HepG2 (cell line): ENCODE results near the gene CD151. TPM values are rescaled to one million over a fixed set of nuclear protein-coding genes. Genes with fewer than 3 reads are reported as not detected.

Source experiments
- ATAC-seq: fragments of 200-7000 bp; cut with Tn5 transposase; 3 replicates; pipeline ENCODE4 v1.9.1; 2020; ENCODE audit warnings: mild to moderate bottlenecking, moderate library complexity
- BruUV-seq: library from RNA; stranded (reverse); fragments of 400-500 nt; replicated peaks from 2 replicates; lab custom pipeline; 2021; lab: Mats Ljungman, UMichigan
- CTCF ChIA-PET: fragments of 300-600 bp; formaldehyde crosslinking; extraction: SDS; loops from one replicate; lab custom pipeline; 2021; ENCODE audit warnings: low total read pairs, inconsistent platforms, low intra/inter-chr PET ratio; lab: Yijun Ruan, JAX
- POLR2A ChIA-PET: fragments of 350-600 bp; sonication (Branson Sonifier 250); formaldehyde crosslinking; loops from one replicate; lab custom pipeline; 2020; ENCODE audit warnings: antibody characterized with exemption, inconsistent platforms; lab: Yijun Ruan, JAX
- DNase-seq: peaks from one replicate; pipeline ENCODE4 v3.0.0-alpha.2; 2015; ENCODE audit warnings: low spot score
- FAIRE-seq: peaks from 3 replicates; lab custom pipeline; 2011; peaks lifted over from hg19 to GRCh38; lab: Jason Lieb, UNC
- H2AFZ ChIP-seq: one replicate; pipeline ENCODE4 v1.6.1; 2011; ENCODE audit warnings: low read length, inconsistent platforms
- H3K27ac ChIP-seq: fragments of 300-600 bp; 3 replicates; pipeline ENCODE4 v1.8.0; 2011; ENCODE audit warnings: mixed run types, mild to moderate bottlenecking, mixed read lengths, low read length, inconsistent platforms; ENCODE audit not compliant: insufficient read depth; ENCODE audit errors: extremely low read length
- H3K27me3 ChIP-seq, 2 experiments: fragments of 200-600 bp in 1 of 2; 2 replicates in 1 of 2; 3 replicates in 1 of 2; pipeline versions ENCODE4 v1.6.0 to v1.8.0; 2011; ENCODE audit warnings: low read length in 2 of 2, mild to moderate bottlenecking in 2 of 2, moderate library complexity in 2 of 2, inconsistent platforms in 1 of 2; ENCODE audit not compliant: insufficient read depth in 2 of 2, control insufficient read depth in 1 of 2
- H3K36me3 ChIP-seq, 2 experiments: fragments of 200-600 bp in 1 of 2; replicated peaks in 1 of 2; 2 replicates in 1 of 2; 3 replicates in 1 of 2; pipeline versions ENCODE4 v1.5.1 to v1.8.0; 2011; ENCODE audit warnings: low read length in 2 of 2, inconsistent platforms in 1 of 2; ENCODE audit not compliant: insufficient read depth in 2 of 2, control insufficient read depth in 1 of 2
- H3K4me1 ChIP-seq: 2 replicates; pipeline ENCODE4 v1.5.1; 2012; ENCODE audit warnings: low read length, inconsistent platforms; ENCODE audit not compliant: insufficient read depth
- H3K4me2 ChIP-seq: 2 replicates; pipeline ENCODE4 v1.6.0; 2011; ENCODE audit warnings: low read depth, low read length, inconsistent platforms
- H3K4me3 ChIP-seq, 3 experiments: fragments of 200-600 bp in 1 of 3; sonication (generic), shearing (Covaris generic) in 1 of 3; replicated peaks in 1 of 3; 2 replicates each; pipeline ENCODE4 v1.5.1; 2011 to 2016; ENCODE audit warnings: low read length in 3 of 3, inconsistent platforms in 2 of 3, low read depth in 2 of 3, mild to moderate bottlenecking in 2 of 3, control low read depth in 1 of 3, mixed read lengths in 1 of 3; ENCODE audit not compliant: insufficient read depth in 1 of 3
- H3K79me2 ChIP-seq: one replicate; pipeline ENCODE4 v1.6.1; 2011; ENCODE audit warnings: low read length, inconsistent platforms; ENCODE audit not compliant: insufficient read depth
- H3K9ac ChIP-seq: 2 replicates; pipeline ENCODE4 v1.6.0; 2011; ENCODE audit warnings: mild to moderate bottlenecking, low read depth, low read length, inconsistent platforms; ENCODE audit not compliant: insufficient read depth
- H3K9me3 ChIP-seq: 2 replicates; pipeline ENCODE4 v1.5.1; 2012; ENCODE audit warnings: mild to moderate bottlenecking, low read length
- H4K20me1 ChIP-seq: 2 replicates; pipeline ENCODE4 v1.6.0; 2011; ENCODE audit warnings: inconsistent platforms, mild to moderate bottlenecking, low read length, moderate library complexity; ENCODE audit not compliant: insufficient read depth
- CEBPG ChIP-seq: IDR thresholded peaks from 2 replicates; pipeline ENCODE4 v1.6.1; 2016
- CHD4 ChIP-seq: fragments of 200-600 bp; sonication (generic); IDR thresholded peaks from 2 replicates; pipeline ENCODE4 v1.7.0; 2017; ENCODE audit warnings: mild to moderate bottlenecking, low read length, borderline replicate concordance
- ONECUT2 ChIP-seq: sonication (generic); formaldehyde crosslinking; IDR thresholded peaks from 2 replicates; pipeline ENCODE4 v1.4.0; 2020; ENCODE audit warnings: missing genetic modification reagents
- PCBP2 ChIP-seq: fragments of 200-400 bp; formaldehyde crosslinking; optimal IDR thresholded peaks from 2 replicates; pipeline ENCODE3; 2018; ENCODE audit warnings: low read length, low read depth; ENCODE audit not compliant: poor library complexity, severe bottlenecking
- SPEN ChIP-seq: sonication (generic); formaldehyde crosslinking; IDR thresholded peaks from 2 replicates; pipeline ENCODE4 v1.5.1; 2020; ENCODE audit warnings: low read depth, mild to moderate bottlenecking, missing genetic modification reagents
- TRIM22 ChIP-seq: fragments of 450-650 bp; IDR thresholded peaks from 2 replicates; pipeline ENCODE4 v1.6.1; 2017
- ZNF234 ChIP-seq: sonication (generic); formaldehyde crosslinking; conservative IDR thresholded peaks from 2 replicates; pipeline ENCODE4 v1.5.1; 2020; ENCODE audit warnings: mild to moderate bottlenecking, missing genetic modification reagents
- ZNF496 ChIP-seq: sonication (generic); formaldehyde crosslinking; IDR thresholded peaks from 2 replicates; pipeline ENCODE4 v1.8.1; 2023; ENCODE audit warnings: mild to moderate bottlenecking, moderate library complexity, missing genetic modification reagents; ENCODE audit not compliant: insufficient replicate concordance
- WGBS: methylation state at CpG from one replicate; pipeline ENCODE4 v1.1.6; 2017; ENCODE audit warnings: low lambda C conversion rate; 5-methylcytosine and 5-hydroxymethylcytosine counted together
- in situ Hi-C: cut with HindIII; loops from 2 replicates; pipeline ENCODE4 v1.10.0; 2017; ENCODE audit warnings: low pct_unique_long_range_greater_than_20kb; ENCODE audit not compliant: extremely low pct_ligation_motif_present
- intact Hi-C: fragments of 100-400 bp; cut with micrococcal nuclease; formaldehyde crosslinking; loops from one replicate; pipeline ENCODE4 v1.10.0; 2022; ENCODE audit not compliant: unreplicated experiment
- polyA plus RNA-seq, 8 experiments: library from polyadenylated mRNA; depleted of rRNA in 3 of 8; stranded (reverse) in 7 of 8; unstranded in 1 of 8; fragments of >200 nt; fragmentation: Illumina TruSeq in 4 of 8; extraction: Trizol in 4 of 8; gene quantifications; 2 replicates each; pipeline versions ENCODE4 v1.2.1 to v1.2.3, GENCODE V29; 2011 to 2016; ENCODE audit warnings: low read depth in 4 of 8, missing spikeins in 1 of 8, mixed read lengths in 1 of 8; ENCODE audit not compliant: insufficient read depth in 1 of 8
- total RNA-seq, 5 experiments: library from RNA; depleted of rRNA; stranded (reverse); fragments of >200 nt; fragmentation: Illumina TruSeq; extraction: Trizol; gene quantifications; 2 replicates each; pipeline ENCODE4 v1.2.3, GENCODE V29; 2016; ENCODE audit warnings: low read depth in 1 of 5
- TF ChIP-seq, protein P1 (sequence below): IDR thresholded peaks from 2 replicates; pipeline ENCODE4 v1.6.1; 2016; ENCODE audit warnings: mild to moderate bottlenecking, missing biosample characterization, missing genetic modification reagents
- TF ChIP-seq, protein P2 (sequence below): sonication (generic); formaldehyde crosslinking; IDR thresholded peaks from 2 replicates; pipeline ENCODE4 v1.4.0; 2020; ENCODE audit warnings: missing genetic modification reagents
- TF ChIP-seq, protein P3 (sequence below): sonication (generic); formaldehyde crosslinking; IDR thresholded peaks from one replicate; pipeline ENCODE4 v1.5.1; 2020; ENCODE audit warnings: mild to moderate bottlenecking, missing genetic modification reagents; ENCODE audit errors: not compliant biosample characterization
- TF ChIP-seq, protein P4 (sequence below): sonication (generic); formaldehyde crosslinking; conservative IDR thresholded peaks from 2 replicates; pipeline ENCODE4 v1.8.0; 2022; ENCODE audit warnings: mild to moderate bottlenecking, moderate library complexity, missing genetic modification reagents

Gene CD151
- total and polyA plus RNA-seq, 2 of the 13 experiments (the other 11 are each of a cell fraction or from before 2014, with no cell fraction given): 125 to 197 TPM

DNA sequence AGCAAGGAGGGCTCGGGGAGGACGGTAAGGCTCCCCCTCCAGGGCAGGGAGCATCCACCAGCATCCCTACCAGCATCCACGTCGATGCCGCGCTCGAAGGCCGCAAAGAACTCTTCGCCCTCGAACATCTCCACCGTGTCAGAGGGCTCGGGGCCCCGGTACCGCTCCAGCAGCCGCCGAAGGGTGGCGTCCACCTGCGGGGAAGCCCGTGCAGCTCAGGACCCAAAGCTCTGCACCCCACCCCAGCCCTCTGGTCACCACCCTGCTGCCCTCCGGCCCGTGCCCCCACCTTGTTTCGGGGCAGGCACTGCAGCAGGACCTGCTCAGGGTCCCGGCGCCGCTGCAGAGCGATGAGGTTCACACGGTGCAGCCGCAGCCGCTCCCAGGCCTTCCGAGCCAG lies 32.3 kb upstream of the CD151 start:
- H3K9me3 ChIP-seq: no peaks in the 10 kb centered on the region
- BruUV-seq: no TSS peak
- in situ Hi-C loops: no loop called here
- ATAC-seq (no peak), DNase-seq (no peak), FAIRE-seq (no peak)
- H3K79me2 ChIP-seq: peaks cover 18% of the 10 kb centered on the region
- CTCF ChIA-PET: no interaction called here
- H3K27me3 ChIP-seq: no peaks in the 10 kb centered on the region; a peak in 1 of 5 replicates
- H3K36me3 ChIP-seq: peaks cover 7 to 8% of the 10 kb centered on the region in 2 experiments; a peak in 3 of 5 replicates
- no peak overlapping the region for H2AFZ ChIP-seq
- POLR2A ChIA-PET: no interaction called here
- no peak overlapping the region for H3K4me2 ChIP-seq
- intact Hi-C loops: no loop called here
- H3K4me3 ChIP-seq: no peak overlapping the region
- no peak overlapping the region for H3K9ac ChIP-seq
- no peak overlapping the region for H3K27ac ChIP-seq
- H3K4me1 ChIP-seq: peaks cover 16% of the 10 kb centered on the region
- no peaks in the 10 kb centered on the region for H4K20me1 ChIP-seq
- 90% methylated on average over 27 of the region's 30 CpGs for WGBS
- TF ChIP-seq, protein P1, sequence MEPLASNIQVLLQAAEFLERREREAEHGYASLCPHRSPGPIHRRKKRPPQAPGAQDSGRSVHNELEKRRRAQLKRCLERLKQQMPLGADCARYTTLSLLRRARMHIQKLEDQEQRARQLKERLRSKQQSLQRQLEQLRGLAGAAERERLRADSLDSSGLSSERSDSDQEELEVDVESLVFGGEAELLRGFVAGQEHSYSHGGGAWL (CRISPR knock-in tag): no peak
- TF ChIP-seq CEBPG (CRISPR knock-in tag): no peak
- TF ChIP-seq, protein P2, sequence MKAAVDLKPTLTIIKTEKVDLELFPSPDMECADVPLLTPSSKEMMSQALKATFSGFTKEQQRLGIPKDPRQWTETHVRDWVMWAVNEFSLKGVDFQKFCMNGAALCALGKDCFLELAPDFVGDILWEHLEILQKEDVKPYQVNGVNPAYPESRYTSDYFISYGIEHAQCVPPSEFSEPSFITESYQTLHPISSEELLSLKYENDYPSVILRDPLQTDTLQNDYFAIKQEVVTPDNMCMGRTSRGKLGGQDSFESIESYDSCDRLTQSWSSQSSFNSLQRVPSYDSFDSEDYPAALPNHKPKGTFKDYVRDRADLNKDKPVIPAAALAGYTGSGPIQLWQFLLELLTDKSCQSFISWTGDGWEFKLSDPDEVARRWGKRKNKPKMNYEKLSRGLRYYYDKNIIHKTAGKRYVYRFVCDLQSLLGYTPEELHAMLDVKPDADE: no peak
- TF ChIP-seq, protein P3, sequence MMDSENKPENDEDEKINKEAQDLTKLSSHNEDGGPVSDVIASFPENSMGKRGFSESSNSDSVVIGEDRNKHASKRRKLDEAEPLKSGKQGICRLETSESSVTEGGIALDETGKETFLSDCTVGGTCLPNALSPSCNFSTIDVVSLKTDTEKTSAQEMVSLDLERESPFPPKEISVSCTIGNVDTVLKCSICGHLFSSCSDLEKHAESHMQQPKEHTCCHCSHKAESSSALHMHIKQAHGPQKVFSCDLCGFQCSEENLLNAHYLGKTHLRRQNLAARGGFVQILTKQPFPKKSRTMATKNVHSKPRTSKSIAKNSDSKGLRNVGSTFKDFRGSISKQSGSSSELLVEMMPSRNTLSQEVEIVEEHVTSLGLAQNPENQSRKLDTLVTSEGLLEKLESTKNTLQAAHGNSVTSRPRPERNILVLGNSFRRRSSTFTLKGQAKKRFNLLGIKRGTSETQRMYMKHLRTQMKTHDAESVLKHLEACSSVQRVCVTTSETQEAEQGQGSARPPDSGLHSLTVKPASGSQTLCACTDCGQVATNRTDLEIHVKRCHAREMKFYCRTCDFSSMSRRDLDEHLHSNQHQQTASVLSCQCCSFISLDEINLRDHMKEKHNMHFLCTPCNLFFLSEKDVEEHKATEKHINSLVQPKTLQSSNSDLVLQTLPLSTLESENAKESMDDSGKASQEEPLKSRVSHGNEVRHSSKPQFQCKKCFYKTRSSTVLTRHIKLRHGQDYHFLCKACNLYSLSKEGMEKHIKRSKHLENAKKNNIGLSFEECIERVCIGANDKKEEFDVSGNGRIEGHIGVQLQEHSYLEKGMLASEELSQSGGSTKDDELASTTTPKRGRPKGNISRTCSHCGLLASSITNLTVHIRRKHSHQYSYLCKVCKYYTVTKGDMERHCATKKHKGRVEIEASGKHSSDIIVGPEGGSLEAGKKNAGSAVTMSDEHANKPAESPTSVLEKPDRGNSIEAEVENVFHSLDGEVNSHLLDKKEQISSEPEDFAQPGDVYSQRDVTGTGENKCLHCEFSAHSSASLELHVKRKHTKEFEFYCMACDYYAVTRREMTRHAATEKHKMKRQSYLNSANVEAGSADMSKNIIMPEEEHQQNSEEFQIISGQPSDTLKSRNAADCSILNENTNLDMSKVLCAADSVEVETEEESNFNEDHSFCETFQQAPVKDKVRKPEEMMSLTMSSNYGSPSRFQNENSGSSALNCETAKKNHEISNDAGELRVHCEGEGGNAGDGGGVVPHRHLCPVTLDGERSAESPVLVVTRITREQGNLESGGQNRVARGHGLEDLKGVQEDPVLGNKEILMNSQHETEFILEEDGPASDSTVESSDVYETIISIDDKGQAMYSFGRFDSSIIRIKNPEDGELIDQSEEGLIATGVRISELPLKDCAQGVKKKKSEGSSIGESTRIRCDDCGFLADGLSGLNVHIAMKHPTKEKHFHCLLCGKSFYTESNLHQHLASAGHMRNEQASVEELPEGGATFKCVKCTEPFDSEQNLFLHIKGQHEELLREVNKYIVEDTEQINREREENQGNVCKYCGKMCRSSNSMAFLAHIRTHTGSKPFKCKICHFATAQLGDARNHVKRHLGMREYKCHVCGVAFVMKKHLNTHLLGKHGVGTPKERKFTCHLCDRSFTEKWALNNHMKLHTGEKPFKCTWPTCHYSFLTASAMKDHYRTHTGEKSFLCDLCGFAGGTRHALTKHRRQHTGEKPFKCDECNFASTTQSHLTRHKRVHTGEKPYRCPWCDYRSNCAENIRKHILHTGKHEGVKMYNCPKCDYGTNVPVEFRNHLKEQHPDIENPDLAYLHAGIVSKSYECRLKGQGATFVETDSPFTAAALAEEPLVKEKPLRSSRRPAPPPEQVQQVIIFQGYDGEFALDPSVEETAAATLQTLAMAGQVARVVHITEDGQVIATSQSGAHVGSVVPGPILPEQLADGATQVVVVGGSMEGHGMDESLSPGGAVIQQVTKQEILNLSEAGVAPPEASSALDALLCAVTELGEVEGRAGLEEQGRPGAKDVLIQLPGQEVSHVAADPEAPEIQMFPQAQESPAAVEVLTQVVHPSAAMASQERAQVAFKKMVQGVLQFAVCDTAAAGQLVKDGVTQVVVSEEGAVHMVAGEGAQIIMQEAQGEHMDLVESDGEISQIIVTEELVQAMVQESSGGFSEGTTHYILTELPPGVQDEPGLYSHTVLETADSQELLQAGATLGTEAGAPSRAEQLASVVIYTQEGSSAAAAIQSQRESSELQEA (CRISPR knock-in tag): no peak
- TF ChIP-seq ZNF234 (CRISPR knock-in tag): no peak
- no peak for TF ChIP-seq SPEN
- TF ChIP-seq ONECUT2: no peak
- no peak for TF ChIP-seq TRIM22
- TF ChIP-seq ZNF496 (CRISPR knock-in tag): no peak
- TF ChIP-seq CHD4: no peak
- TF ChIP-seq, protein P4, sequence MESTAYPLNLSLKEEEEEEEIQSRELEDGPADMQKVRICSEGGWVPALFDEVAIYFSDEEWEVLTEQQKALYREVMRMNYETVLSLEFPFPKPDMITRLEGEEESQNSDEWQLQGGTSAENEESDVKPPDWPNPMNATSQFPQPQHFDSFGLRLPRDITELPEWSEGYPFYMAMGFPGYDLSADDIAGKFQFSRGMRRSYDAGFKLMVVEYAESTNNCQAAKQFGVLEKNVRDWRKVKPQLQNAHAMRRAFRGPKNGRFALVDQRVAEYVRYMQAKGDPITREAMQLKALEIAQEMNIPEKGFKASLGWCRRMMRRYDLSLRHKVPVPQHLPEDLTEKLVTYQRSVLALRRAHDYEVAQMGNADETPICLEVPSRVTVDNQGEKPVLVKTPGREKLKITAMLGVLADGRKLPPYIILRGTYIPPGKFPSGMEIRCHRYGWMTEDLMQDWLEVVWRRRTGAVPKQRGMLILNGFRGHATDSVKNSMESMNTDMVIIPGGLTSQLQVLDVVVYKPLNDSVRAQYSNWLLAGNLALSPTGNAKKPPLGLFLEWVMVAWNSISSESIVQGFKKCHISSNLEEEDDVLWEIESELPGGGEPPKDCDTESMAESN (CRISPR knock-in tag): no peak
- TF ChIP-seq PCBP2: no peak
